ENCODE data around the gene RNU1-1.
"Not testable (repeated sequence)": the region's sequence is repeated elsewhere in the genome, so short reads cannot be mapped to it uniquely, and the experiment has no call there.

RNU1-1 gene

GRCh38 chr1:16520435-16521287 lies 6.6 kb upstream of the RNU1-1 start:
- not testable (repeated sequence) for DNase-seq

DNA sequence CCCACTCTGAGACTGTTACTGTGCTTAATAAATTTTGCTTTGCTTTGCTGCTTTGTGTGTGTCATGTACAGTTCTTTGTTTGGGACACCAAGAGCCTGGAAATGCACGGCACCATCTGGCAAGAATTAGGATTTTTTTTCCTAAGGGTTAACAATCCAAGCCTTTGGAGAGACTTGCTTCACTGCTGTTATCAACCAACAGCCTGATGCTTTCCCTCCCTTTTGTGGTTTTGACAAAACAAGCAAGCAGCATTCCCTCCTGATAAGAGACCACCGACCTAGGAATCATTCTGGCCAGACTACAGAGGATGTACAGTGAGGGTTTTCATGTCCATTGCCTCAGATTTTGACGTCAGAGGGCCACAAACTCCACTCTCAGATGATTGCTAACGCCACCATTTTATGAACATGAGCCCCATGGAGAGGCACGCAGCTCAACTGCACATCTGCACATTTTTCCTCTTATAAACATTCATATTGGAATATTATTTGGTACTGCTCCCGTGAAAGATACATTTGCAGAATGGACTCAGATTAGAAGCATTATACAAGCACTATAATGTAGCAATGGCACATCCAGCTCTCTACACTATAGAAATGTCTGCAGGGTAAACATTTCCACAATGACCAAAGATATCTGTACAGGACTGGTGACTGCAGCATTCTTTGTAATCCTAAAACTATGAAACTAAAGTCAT lies 5.3 kb upstream of the RNU1-1 start:
- DNase-seq, result not testable (repeated sequence)

- not testable (repeated sequence) for DNase-seq
These were observed 4.8 kb upstream of the RNU1-1 start for GRCh38 chr1:16518913-16519254.

GRCh38 chr1:16516694-16517410 lies 2.8 kb upstream of the RNU1-1 start:
- not testable (repeated sequence) for DNase-seq

- peak; percentile 68 for DNase-seq
These were observed 526 bp downstream of the RNU1-1 start for GRCh38 chr1:16513412-16514106.

- not testable (repeated sequence) for DNase-seq
These were observed 1.3 kb downstream of the RNU1-1 start for GRCh38 chr1:16512624-16513411.

- not testable (repeated sequence) for DNase-seq
These were observed 2.2 kb downstream of the RNU1-1 start for GRCh38 chr1:16511926-16512325.

- peak; percentile 14 for DNase-seq
These were observed 5.1 kb downstream of the RNU1-1 start for GRCh38 chr1:16508861-16509445.

DNA sequence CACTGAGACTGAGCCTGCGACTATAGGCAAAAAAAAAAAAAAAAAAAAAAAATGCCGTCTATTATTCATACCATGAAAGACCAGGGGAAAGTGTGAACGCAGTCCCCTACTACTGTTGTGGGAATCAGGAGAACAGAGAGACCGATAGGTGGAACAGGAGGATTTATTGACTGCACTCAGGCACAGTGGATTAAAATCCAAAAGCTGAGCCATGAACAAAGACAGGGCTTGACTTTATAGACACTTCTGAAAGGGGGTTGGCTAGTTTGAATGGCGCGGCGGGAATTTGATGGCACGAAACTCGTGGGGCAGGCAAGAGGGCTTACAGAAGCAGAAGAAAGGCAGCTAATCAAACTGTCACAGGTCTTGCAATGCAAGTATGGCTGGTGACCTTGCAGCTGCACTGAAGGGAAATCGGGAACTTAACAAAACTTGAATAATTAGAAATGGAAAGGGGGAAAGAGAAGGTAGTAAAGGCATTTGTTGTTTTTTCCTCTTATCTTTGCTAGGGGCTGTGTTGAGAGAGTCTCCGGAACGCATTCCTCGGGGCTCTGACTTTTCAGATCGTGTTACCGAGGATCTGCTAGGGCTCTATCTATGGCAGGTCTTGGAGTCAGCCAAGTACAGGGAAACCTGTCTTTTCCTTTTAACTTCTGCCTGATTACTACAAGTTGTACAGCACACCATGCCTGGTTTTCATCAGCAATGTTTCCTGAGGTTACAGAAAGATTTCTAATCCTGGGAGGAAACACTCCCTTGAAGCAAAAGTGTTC lies 7.5 kb downstream of the RNU1-1 start:
- not testable (repeated sequence) for DNase-seq

- not testable (repeated sequence) for DNase-seq
These were observed 8.2 kb downstream of the RNU1-1 start for GRCh38 chr1:16505870-16506269.

- no peak for DNase-seq
These were observed 10.6 kb downstream of the RNU1-1 start for GRCh38 chr1:16503494-16503893.

DNA sequence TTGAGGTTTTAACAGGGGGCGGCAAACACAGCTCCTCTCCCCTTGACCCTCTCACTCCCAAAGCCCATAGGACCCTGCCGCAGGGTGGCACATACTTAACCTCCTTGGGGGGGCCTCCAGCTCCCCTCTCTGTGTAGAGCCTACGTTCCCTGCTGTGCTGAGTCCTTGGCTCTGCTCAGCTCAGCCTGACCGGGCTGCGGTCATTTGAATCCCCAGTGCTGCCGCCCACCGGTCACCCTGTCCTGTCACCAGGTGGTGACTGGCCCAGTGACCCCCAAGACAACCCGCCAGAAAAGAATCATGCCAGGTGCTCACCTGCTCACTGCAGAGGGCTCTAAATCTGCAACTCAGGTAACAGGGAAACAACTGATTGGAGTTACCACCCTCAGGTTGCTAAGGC lies 12.6 kb downstream of the RNU1-1 start:
- not testable (repeated sequence) for DNase-seq

DNA sequence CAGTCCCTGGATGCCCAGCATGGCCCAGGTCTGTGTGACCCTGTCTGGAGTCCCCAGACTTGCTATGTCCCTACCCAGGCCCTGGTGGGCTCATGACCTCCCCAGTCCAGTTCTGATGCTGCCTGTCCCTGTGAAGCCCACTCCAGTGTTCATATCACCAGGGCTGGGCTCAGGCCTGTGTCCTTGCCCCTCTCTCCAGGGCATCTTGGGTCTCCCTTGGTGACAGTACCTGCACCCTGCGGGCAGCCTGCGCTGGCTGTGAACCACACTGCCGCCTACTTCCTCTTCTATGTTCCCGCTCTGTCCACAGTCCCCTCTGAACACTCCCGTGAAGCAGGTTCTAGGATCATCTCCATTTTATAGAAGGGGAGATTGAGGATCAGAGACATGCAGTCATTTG lies 13.1 kb downstream of the RNU1-1 start:
- not testable (repeated sequence) for DNase-seq

DNA sequence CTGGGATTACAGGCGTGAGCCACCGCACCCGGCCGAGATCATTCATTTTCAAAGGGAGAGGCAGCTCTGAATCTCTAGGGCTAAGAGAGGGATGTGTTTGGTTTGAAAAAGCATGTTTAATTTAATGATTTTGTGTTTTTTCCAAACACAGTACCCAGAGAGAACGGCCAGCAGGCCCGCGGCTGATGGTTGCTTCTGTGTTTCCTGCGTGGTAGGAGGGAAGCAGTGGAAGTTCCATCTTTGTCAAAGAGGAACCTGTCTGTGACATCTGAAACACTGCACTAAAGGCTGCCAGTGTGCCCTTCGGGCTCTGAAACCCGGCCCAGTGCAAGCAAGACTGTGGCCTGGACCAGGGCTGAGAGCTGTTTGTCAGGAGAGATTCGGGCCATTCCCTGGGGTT lies 13.6 kb downstream of the RNU1-1 start:
- not testable (repeated sequence) for DNase-seq

GRCh38 chr1:16498573-16499413 lies 15.3 kb downstream of the RNU1-1 start:
- peak; percentile 96 for DNase-seq

DNA sequence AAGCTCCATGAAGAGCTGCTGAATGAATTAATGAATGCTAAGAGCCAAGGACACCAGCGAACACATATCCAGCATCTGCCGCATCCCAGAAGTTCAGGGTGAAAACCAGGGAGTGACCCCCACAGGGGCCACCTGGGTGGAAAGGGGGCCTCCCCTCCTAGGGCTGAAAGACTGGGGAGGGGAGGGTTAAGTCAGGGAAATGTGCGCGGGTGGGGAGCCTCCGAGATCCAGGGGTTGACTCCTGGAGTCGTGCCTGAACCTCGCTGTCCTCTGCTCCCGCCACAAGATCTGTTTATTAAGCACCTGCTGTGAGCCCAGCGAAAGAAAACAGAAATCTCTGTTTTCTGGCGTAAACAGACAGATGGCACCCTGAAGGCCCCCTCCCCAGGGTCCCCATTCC lies 16.0 kb downstream of the RNU1-1 start:
- DNase-seq, result not testable (repeated sequence)

DNA sequence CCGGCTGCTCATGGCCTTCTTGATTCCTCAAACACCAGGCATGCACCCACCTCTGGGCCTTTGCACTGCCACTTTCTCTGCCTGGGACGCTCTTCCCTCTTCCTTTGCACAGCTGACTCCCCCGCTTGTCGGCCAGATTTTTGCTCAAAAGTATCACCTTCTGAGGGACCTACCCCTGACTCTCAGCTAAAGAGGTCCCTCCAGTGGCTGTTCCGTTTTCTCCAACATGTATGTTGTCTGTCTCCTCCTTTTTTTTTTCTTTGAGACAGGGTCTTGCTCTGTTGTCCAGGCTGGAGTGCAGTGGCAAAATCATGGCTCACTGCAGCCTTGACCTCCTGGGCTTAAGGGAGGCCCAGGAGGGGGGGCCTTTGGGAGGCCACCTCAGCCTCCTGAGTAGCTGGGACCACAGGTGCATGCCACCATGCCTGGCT lies 16.6 kb downstream of the RNU1-1 start:
- DNase-seq, result not testable (repeated sequence)

DNA sequence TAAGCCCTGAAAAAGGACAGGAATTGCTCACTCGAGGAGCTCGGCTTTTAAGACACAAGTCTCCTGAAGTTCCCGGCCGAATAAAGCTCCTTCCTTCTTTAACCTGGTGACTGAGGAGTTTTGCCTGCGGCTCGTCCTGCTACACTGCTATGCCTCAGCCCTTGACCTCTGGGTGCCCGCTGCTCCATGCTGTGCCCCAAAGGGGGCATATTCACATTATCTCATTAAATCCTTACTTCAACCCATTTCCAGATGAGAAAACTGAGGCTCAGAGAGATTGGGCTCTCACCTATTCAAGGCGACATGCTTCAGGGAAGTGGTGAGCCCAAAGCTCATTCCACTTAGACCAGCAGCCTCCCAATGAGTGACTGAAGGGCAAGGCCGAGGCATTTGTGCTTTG lies 20.4 kb downstream of the RNU1-1 start:
- DNase-seq, result not testable (repeated sequence)

DNA sequence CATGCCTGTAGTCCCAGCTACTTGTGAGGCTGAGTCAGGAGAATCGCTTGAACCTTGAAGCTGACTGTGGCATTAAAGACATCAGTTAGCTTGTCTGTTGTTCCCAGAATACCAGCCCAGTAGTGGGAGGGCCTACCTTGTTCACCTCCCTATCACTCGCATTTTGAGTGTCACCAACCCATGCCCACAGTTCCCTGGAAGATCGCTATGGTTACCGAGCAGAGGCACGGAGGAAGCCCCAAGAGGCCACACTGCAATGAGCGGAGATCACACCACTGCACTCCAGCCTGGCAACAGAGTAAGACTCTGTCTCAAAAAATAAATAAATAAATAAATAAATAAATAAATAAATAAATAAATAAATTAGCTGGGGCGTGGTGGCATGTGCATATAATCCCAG lies 21.1 kb downstream of the RNU1-1 start:
- not testable (repeated sequence) for DNase-seq

Data from NCI-H345 (cell line).